Mesendoderm (in vitro differentiated cells): Measurements from ENCODE around the gene DYNC1LI2.

Experiments used
- DNase-seq: peaks from one replicate; pipeline ENCODE4 v3.0.0; 2013
- H2AK5ac ChIP-seq: 2 replicates; pipeline ENCODE4 v1.6.1; 2013; ENCODE audit warnings: low read length, inconsistent platforms
- H2BK120ac ChIP-seq: 2 replicates; pipeline ENCODE4 v1.6.1; 2013; ENCODE audit warnings: low read depth, mild to moderate bottlenecking, low read length, moderate library complexity, mixed read lengths
- H2BK15ac ChIP-seq: replicated peaks from 2 replicates; pipeline ENCODE4 v1.6.1; 2013; ENCODE audit warnings: low read depth, mild to moderate bottlenecking, moderate library complexity
- H2BK5ac ChIP-seq: 2 replicates; pipeline ENCODE4 v1.6.1; 2013; ENCODE audit warnings: low read length, inconsistent platforms
- H3K18ac ChIP-seq: 2 replicates; pipeline ENCODE4 v1.6.1; 2013; ENCODE audit warnings: mild to moderate bottlenecking, low read length, mixed read lengths
- H3K23ac ChIP-seq: one replicate; pipeline ENCODE4 v1.6.1; 2013; ENCODE audit warnings: low read length
- H3K27ac ChIP-seq: 2 replicates; pipeline ENCODE4 v1.5.1; 2013; ENCODE audit warnings: low read depth, mild to moderate bottlenecking, inconsistent platforms, low read length, moderate library complexity
- H3K27me3 ChIP-seq: 2 replicates; pipeline ENCODE4 v1.6.1; 2013; ENCODE audit warnings: low read length, control low read depth, mild to moderate bottlenecking, inconsistent platforms; ENCODE audit not compliant: insufficient read depth, poor library complexity
- H3K36me3 ChIP-seq: 2 replicates; pipeline ENCODE4 v1.6.1; 2013; ENCODE audit warnings: low read length, inconsistent platforms; ENCODE audit not compliant: control insufficient read depth, insufficient read depth
- H3K4ac ChIP-seq: one replicate; pipeline ENCODE4 v1.6.1; 2013; ENCODE audit warnings: low read depth, mild to moderate bottlenecking, low read length, moderate library complexity
- H3K4me1 ChIP-seq: 2 replicates; pipeline ENCODE4 v1.6.1; 2013; ENCODE audit warnings: low read depth, low read length, inconsistent platforms; ENCODE audit not compliant: control insufficient read depth
- H3K4me2 ChIP-seq: 2 replicates; pipeline ENCODE4 v1.6.1; 2013; ENCODE audit warnings: low read length
- H3K4me3 ChIP-seq: 2 replicates; pipeline ENCODE4 v1.5.1; 2013; ENCODE audit warnings: mild to moderate bottlenecking, low read length
- H3K56ac ChIP-seq: one replicate; pipeline ENCODE4 v1.6.1; 2013; ENCODE audit warnings: low read length
- H3K79me1 ChIP-seq: 2 replicates; pipeline ENCODE4 v1.6.1; 2013; ENCODE audit warnings: low read length, inconsistent platforms
- H3K79me2 ChIP-seq: 2 replicates; pipeline ENCODE4 v1.6.1; 2013; ENCODE audit warnings: mild to moderate bottlenecking, low read length; ENCODE audit not compliant: control insufficient read depth, insufficient read depth
- H3K9ac ChIP-seq: 2 replicates; pipeline ENCODE4 v1.6.1; 2013; ENCODE audit warnings: low read length, inconsistent platforms
- H4K5ac ChIP-seq: one replicate; pipeline ENCODE4 v1.6.1; 2013; ENCODE audit warnings: low read length
- H4K8ac ChIP-seq: one replicate; pipeline ENCODE4 v1.6.1; 2013; ENCODE audit warnings: low read depth, mild to moderate bottlenecking, control low read depth, low read length, moderate library complexity
- WGBS: extraction: QIAGEN DNeasy Blood & Tissue Kit; methylation state at CpG from one replicate; pipeline ENCODE4 v1.1.7; 2013; ENCODE audit warnings: low lambda C conversion rate, missing lambda C conversion rate; ENCODE audit not compliant: insufficient coverage; ENCODE audit errors: extremely low coverage; 5-methylcytosine and 5-hydroxymethylcytosine counted together

DYNC1LI2 gene

DNA sequence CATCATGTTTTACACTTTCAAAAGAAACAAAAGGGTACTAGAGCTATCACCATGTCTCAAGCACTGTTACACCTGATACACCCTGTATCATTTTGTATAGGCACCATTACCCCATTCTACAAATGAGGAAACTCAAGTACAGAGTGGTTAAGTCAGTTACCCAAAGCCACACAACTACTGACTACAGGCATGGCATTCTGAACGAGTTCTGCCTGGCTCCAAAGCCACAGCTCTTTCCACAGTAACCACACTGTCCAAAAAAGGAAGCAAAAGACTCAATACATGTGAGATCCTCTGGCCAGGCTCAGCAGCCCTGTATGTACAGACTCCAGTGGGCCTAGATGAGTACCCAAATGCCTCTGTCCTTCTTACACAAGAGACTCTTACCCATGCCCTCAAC, 4.7 kb downstream of the DYNC1LI2 start:
- peaks cover 28% of the 10 kb centered on the region for H3K79me1 ChIP-seq
- no peak overlapping the region for H4K8ac ChIP-seq
- no peak overlapping the region for H3K9ac ChIP-seq
- H2BK120ac ChIP-seq, result no peak overlapping the region
- DNase-seq, result no peak
- no peak overlapping the region for H3K27ac ChIP-seq
- H3K4ac ChIP-seq, result no peak overlapping the region
- H2BK15ac ChIP-seq, result no peak overlapping the region
- peaks cover 10% of the 10 kb centered on the region for H3K36me3 ChIP-seq
- no peak overlapping the region for H3K4me3 ChIP-seq
- no peak overlapping the region for H4K5ac ChIP-seq
- no peak overlapping the region for H3K23ac ChIP-seq
- H3K27me3 ChIP-seq, result no peaks in the 10 kb centered on the region
- no peak overlapping the region for H3K56ac ChIP-seq
- H3K4me2 ChIP-seq, result no peak overlapping the region
- no peak overlapping the region for H2AK5ac ChIP-seq
- H3K4me1 ChIP-seq, result peaks cover 7% of the 10 kb centered on the region
- H3K79me2 ChIP-seq, result peaks cover 44% of the 10 kb centered on the region
- no CpG with 5 or more reads among the region's 1 CpG for WGBS
- no peak overlapping the region for H3K18ac ChIP-seq
- H2BK5ac ChIP-seq, result no peak overlapping the region

DNA sequence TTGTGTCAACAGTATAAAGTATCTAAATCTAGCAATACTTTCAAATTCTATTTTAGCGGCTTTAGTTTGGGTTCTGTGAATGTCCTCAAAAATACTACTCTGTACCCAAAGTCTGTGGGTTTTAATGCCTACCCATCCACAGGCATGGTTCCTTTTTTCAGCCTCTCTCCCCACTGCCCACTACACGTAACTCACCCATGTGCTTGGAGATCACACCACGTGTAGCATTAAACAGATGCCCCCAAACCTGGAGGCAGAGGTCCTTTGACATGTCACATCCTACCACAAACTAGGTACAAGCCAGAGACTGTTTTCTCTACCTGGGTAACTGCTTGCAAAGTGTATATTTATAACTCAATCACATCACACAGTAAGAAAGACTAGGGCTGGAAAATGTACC, 5.4 kb downstream of the DYNC1LI2 start:
- no peak for DNase-seq
- peaks cover 10% of the 10 kb centered on the region for H3K36me3 ChIP-seq
- H3K4me2 ChIP-seq, result no peak overlapping the region
- no peak overlapping the region for H4K8ac ChIP-seq
- H3K27me3 ChIP-seq, result no peaks in the 10 kb centered on the region
- H3K4ac ChIP-seq, result no peak overlapping the region
- H3K23ac ChIP-seq, result no peak overlapping the region
- WGBS, result no CpG with 5 or more reads among the region's 3 CpGs
- H3K4me3 ChIP-seq, result no peak overlapping the region
- H3K4me1 ChIP-seq, result peaks cover 7% of the 10 kb centered on the region
- H2BK5ac ChIP-seq, result no peak overlapping the region
- H3K18ac ChIP-seq, result no peak overlapping the region
- H3K9ac ChIP-seq, result no peak overlapping the region
- peaks cover 41% of the 10 kb centered on the region for H3K79me2 ChIP-seq
- no peak overlapping the region for H3K27ac ChIP-seq
- no peak overlapping the region for H3K56ac ChIP-seq
- no peak overlapping the region for H2BK15ac ChIP-seq
- no peak overlapping the region for H2BK120ac ChIP-seq
- no peak overlapping the region for H4K5ac ChIP-seq
- no peak overlapping the region for H2AK5ac ChIP-seq
- peaks cover 28% of the 10 kb centered on the region for H3K79me1 ChIP-seq

DNA sequence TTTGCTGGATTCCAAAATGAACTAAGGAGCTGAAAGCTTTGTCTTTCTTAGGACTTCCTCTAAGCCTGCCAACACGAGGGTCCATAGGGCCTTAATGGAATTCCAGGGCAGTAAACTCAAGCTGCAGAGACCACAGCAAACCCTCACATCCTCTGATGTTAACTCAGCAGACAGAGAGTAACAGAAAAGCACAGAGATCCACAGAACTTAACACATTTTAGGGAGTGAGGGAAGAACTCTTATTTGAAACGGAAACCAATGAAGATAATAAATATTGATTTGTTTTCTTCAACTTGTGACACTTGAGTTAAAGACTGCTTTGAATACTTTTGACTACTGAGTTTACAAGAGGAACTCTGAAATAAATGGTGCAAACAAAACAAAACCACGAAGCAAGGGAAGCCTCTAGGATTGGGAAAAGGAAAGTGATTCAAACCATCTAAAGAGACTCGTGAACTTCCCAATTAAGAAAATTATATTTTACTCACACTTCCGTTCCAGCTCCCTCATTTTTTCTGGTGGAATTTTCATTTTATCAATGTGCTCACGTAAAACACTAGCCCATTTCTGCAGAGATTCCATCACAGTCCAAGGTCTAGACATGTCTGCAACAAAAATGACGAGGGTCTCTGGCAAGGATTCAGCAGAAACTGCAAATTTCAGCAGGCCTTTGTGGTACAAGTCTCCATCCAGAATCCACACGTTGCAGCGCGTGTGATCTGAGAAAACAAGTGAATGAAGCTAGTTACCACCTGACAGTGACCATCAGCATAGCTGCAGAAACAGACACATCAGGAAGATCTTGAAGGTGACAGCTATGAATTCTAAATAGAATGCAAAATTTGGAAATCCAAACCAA, 9.2 kb downstream of the DYNC1LI2 start:
- H3K4me2 ChIP-seq, result no peak overlapping the region
- no peak overlapping the region for H2BK120ac ChIP-seq
- no peak overlapping the region for H2BK15ac ChIP-seq
- no peak overlapping the region for H3K4ac ChIP-seq
- H3K27ac ChIP-seq, result no peak overlapping the region
- H3K18ac ChIP-seq, result no peak overlapping the region
- H4K5ac ChIP-seq, result no peak overlapping the region
- H3K27me3 ChIP-seq, result no peaks in the 10 kb centered on the region
- H2BK5ac ChIP-seq, result no peak overlapping the region
- H3K23ac ChIP-seq, result no peak overlapping the region
- H4K8ac ChIP-seq, result no peak overlapping the region
- H3K9ac ChIP-seq, result no peak overlapping the region
- no peak overlapping the region for H3K4me3 ChIP-seq
- H3K79me1 ChIP-seq, result peaks cover 20% of the 10 kb centered on the region
- no CpG with 5 or more reads among the region's 10 CpGs for WGBS
- H3K56ac ChIP-seq, result no peak overlapping the region
- H3K79me2 ChIP-seq, result peaks cover 29% of the 10 kb centered on the region
- peaks cover 10% of the 10 kb centered on the region for H3K36me3 ChIP-seq
- H2AK5ac ChIP-seq, result no peak overlapping the region
- no peak for DNase-seq
- H3K4me1 ChIP-seq, result no peaks in the 10 kb centered on the region

- H3K18ac ChIP-seq, result no peak overlapping the region
- no peak overlapping the region for H4K8ac ChIP-seq
- H3K9ac ChIP-seq, result no peak overlapping the region
- no peak overlapping the region for H2BK5ac ChIP-seq
- H2BK120ac ChIP-seq, result no peak overlapping the region
- no peak overlapping the region for H3K4me3 ChIP-seq
- no peak overlapping the region for H3K4me2 ChIP-seq
- DNase-seq, result peak; percentile 22
- H3K79me2 ChIP-seq, result peaks cover 24% of the 10 kb centered on the region
- peaks cover 17% of the 10 kb centered on the region for H3K79me1 ChIP-seq
- no peaks in the 10 kb centered on the region for H3K4me1 ChIP-seq
- H3K36me3 ChIP-seq, result peaks cover 9% of the 10 kb centered on the region
- no peak overlapping the region for H2BK15ac ChIP-seq
- no peak overlapping the region for H3K27ac ChIP-seq
- no peak overlapping the region for H2AK5ac ChIP-seq
- H4K5ac ChIP-seq, result no peak overlapping the region
- WGBS, result no CpG with 5 or more reads among the region's 10 CpGs
- no peak overlapping the region for H3K4ac ChIP-seq
- H3K23ac ChIP-seq, result no peak overlapping the region
- no peak overlapping the region for H3K56ac ChIP-seq
- H3K27me3 ChIP-seq, result no peaks in the 10 kb centered on the region
Observed at GRCh38 chr16:66741169-66741900, 10.1 kb downstream of the DYNC1LI2 start.

DNA sequence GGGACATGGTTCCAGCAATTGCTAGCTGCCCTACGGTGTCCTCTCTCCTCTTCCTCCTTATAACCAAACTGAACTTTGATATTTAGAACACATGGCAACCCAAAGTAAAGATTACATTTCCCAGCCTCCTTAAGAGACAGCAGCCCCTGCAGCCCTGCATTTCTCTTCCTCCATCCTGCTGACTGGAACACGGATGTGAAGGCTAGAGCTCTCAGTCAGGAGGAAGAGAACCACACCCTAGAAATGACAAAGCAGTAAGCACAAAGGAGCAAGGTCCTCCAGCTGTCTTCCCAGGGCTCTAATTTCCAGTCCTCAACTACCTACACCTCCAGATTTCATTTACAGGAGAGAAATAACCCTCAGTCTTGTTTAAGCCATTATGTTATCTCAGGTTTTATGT, 10.9 kb downstream of the DYNC1LI2 start:
- peaks cover 21% of the 10 kb centered on the region for H3K79me2 ChIP-seq
- H3K27ac ChIP-seq, result no peak overlapping the region
- H2BK15ac ChIP-seq, result no peak overlapping the region
- no peak for DNase-seq
- H3K4me3 ChIP-seq, result no peak overlapping the region
- no peaks in the 10 kb centered on the region for H3K27me3 ChIP-seq
- no peak overlapping the region for H4K8ac ChIP-seq
- peaks cover 11% of the 10 kb centered on the region for H3K36me3 ChIP-seq
- no peak overlapping the region for H2BK120ac ChIP-seq
- WGBS, result no CpG with 5 or more reads among the region's 2 CpGs
- no peak overlapping the region for H3K4me2 ChIP-seq
- H2AK5ac ChIP-seq, result no peak overlapping the region
- H3K9ac ChIP-seq, result no peak overlapping the region
- H3K79me1 ChIP-seq, result peaks cover 15% of the 10 kb centered on the region
- no peak overlapping the region for H2BK5ac ChIP-seq
- no peaks in the 10 kb centered on the region for H3K4me1 ChIP-seq
- H3K18ac ChIP-seq, result no peak overlapping the region
- no peak overlapping the region for H3K23ac ChIP-seq
- no peak overlapping the region for H3K4ac ChIP-seq
- H4K5ac ChIP-seq, result no peak overlapping the region
- H3K56ac ChIP-seq, result no peak overlapping the region
